T-helper 2 cell treated with Interferon-gamma antibody and Interleukin-4, amounts not matched to agents 100 ng/mL and 5 ng/mL, for 36 hours (primary cell): ENCODE results near the gene OR2L2. TPM values are rescaled to one million over a fixed set of nuclear protein-coding genes. Genes with fewer than 3 reads are reported as not detected.
"Not testable (repeated sequence)": the region's sequence is repeated elsewhere in the genome, so short reads cannot be mapped to it uniquely, and the experiment has no call there.

Experiments used
- intact Hi-C: fragments of 100-400 bp; cut with micrococcal nuclease; formaldehyde crosslinking; loops from one replicate; pipeline ENCODE4 v1.15.1; 2023
- total RNA-seq: library from RNA; stranded (reverse); gene quantifications from 2 replicates; pipeline ENCODE4 v1.2.3, GENCODE V29; 2022

The OR2L2 gene
- total RNA-seq = 0.05 and 0.11 TPM in 2 replicates

- intact Hi-C loops = no loop called here
Measured at GRCh38 chr1:248029770-248030169, at the start of gene OR2L2. Gene OR2L2, plus strand, starts transcription at chr1:248030070. Its CDS starts 8,198 bp downstream, at chr1:248038268.

- intact Hi-C loops = no loop called here
Measured at GRCh38 chr1:247992986-247993385, 36.9 kb upstream of the OR2L2 start.

GRCh38 chr1:247998811-247999210 is 31.1 kb upstream of the OR2L2 start:
- intact Hi-C loops = no loop called here

GRCh38 chr1:248000169-248000568 is 29.7 kb upstream of the OR2L2 start:
- intact Hi-C loops = no loop called here

- intact Hi-C loops = no loop called here
Measured at GRCh38 chr1:248007778-248008177, 22.1 kb upstream of the OR2L2 start.

GRCh38 chr1:248009681-248010080 is 20.2 kb upstream of the OR2L2 start:
- intact Hi-C loops = no loop called here

GRCh38 chr1:248013229-248013710 is 16.6 kb upstream of the OR2L2 start, which contains the start of gene OR2L5:
Gene OR2L5, plus strand, starts transcription at chr1:248013660. Its CDS starts 8,288 bp downstream, at chr1:248021948.
- intact Hi-C loops = no loop called here

- intact Hi-C loops = no loop called here
Measured at GRCh38 chr1:248015803-248016202, 14.1 kb upstream of the OR2L2 start.

- intact Hi-C loops = no loop called here
Measured at GRCh38 chr1:248045209-248045608, 15.3 kb downstream of the OR2L2 start.

GRCh38 chr1:248046536-248046935 is 16.7 kb downstream of the OR2L2 start, which contains the start of gene OR2L3:
Gene OR2L3, plus strand, starts transcription at chr1:248046836. Its CDS starts 13,846 bp downstream, at chr1:248060682.
- intact Hi-C loops = no loop called here

GRCh38 chr1:248047008-248047407 is 17.1 kb downstream of the OR2L2 start:
- intact Hi-C loops = no loop called here

- intact Hi-C loops = no loop called here
Measured at GRCh38 chr1:248054671-248055070, 24.8 kb downstream of the OR2L2 start.

GRCh38 chr1:248055261-248055660 is 25.4 kb downstream of the OR2L2 start:
- intact Hi-C loops = no loop called here

GRCh38 chr1:248065071-248065470 is 35.2 kb downstream of the OR2L2 start:
- intact Hi-C loops = no loop called here

- intact Hi-C loops = no loop called here
Measured at GRCh38 chr1:248065604-248066003, 35.7 kb downstream of the OR2L2 start.

- intact Hi-C loops = not testable (repeated sequence)
Measured at GRCh38 chr1:248083864-248084263, 54.0 kb downstream of the OR2L2 start.

Other genes with a start within 250 kb of the OR2L2 start
- not detected in 2 replicates for gene OR14A16, start 206.0 kb upstream of the OR2L2 start, total RNA-seq
- not detected in 2 replicates for gene OR11L1, start 188.2 kb upstream of the OR2L2 start, total RNA-seq
- gene TRIM58, start 172.9 kb upstream of the OR2L2 start, total RNA-seq = 2.6 and 2.7 TPM in 2 replicates
- gene OR2W3, start 134.5 kb upstream of the OR2L2 start, total RNA-seq = 0.75 and 0.93 TPM in 2 replicates
- not detected in 2 replicates for gene OR2T8, start 109.8 kb upstream of the OR2L2 start, total RNA-seq
- not detected in 2 replicates for gene OR2AJ1, start 105.2 kb upstream of the OR2L2 start, total RNA-seq
- 0.30 TPM in 1 of 2 replicates, not detected in the other for gene OR2L8, start 81.2 kb upstream of the OR2L2 start, total RNA-seq
- not detected in 2 replicates for gene OR2AK2, start 64.8 kb upstream of the OR2L2 start, total RNA-seq
- gene OR2L5, start 16.4 kb upstream of the OR2L2 start, total RNA-seq = not detected in 2 replicates
- gene OR2L3, start 16.8 kb downstream of the OR2L2 start, total RNA-seq = 0.11 TPM in 1 of 2 replicates, not detected in the other
- gene OR2L13, start 65.1 kb downstream of the OR2L2 start, total RNA-seq = not detected in 2 replicates
- gene OR2M5, start 115.1 kb downstream of the OR2L2 start, total RNA-seq = not detected in 2 replicates
- not detected in 2 replicates for gene OR2M2, start 144.8 kb downstream of the OR2L2 start, total RNA-seq
- gene OR2M3, start 167.2 kb downstream of the OR2L2 start, total RNA-seq = not detected in 2 replicates
- gene OR2M4, start 201.3 kb downstream of the OR2L2 start, total RNA-seq = not detected in 2 replicates
- not detected in 2 replicates for gene OR2T33, start 247.9 kb downstream of the OR2L2 start, total RNA-seq